Liver (tissue), 9 donors: ENCODE data around the gene CTBP1. TPM values are rescaled to one million over a fixed set of nuclear protein-coding genes. Genes with fewer than 3 reads are reported as not detected.

Experiments
- DNase-seq: peaks from one replicate; pipeline ENCODE4 v3.0.0-alpha.2; 2017; ENCODE audit warnings: low spot score
- H3K27ac ChIP-seq, 2 donors: one replicate each; pipeline ENCODE4 v1.7.0; 2013; ENCODE audit warnings: inconsistent platforms in 2 of 2, low read length in 2 of 2, control low read depth in 1 of 2, low read depth in 1 of 2, mild to moderate bottlenecking in 1 of 2
- H3K27me3 ChIP-seq, 4 donors: one replicate each; pipeline versions ENCODE4 v1.6.1 to v1.7.0; 2013; ENCODE audit warnings: low read length in 3 of 4, inconsistent platforms in 1 of 4, mild to moderate bottlenecking in 1 of 4, moderate library complexity in 1 of 4; ENCODE audit not compliant: control insufficient read depth in 4 of 4, insufficient read depth in 4 of 4
- H3K36me3 ChIP-seq, 4 donors: one replicate each; pipeline versions ENCODE4 v1.6.1 to v1.7.0; 2013; ENCODE audit warnings: low read length in 3 of 4, mild to moderate bottlenecking in 3 of 4, low read depth in 1 of 4, moderate library complexity in 1 of 4; ENCODE audit not compliant: control insufficient read depth in 4 of 4, insufficient read depth in 3 of 4
- H3K4me1 ChIP-seq, 4 donors: one replicate each; pipeline versions ENCODE4 v1.6.1 to v1.7.0; 2013; ENCODE audit warnings: low read length in 3 of 4, mild to moderate bottlenecking in 3 of 4, moderate library complexity in 1 of 4; ENCODE audit not compliant: control insufficient read depth in 4 of 4, insufficient read depth in 4 of 4
- H3K4me3 ChIP-seq, 3 donors: one replicate each; pipeline versions ENCODE4 v1.6.1 to v1.7.0; 2013; ENCODE audit warnings: low read length in 3 of 3, control low read depth in 1 of 3, low read depth in 1 of 3, mild to moderate bottlenecking in 1 of 3
- H3K9ac ChIP-seq, 2 donors: one replicate each; pipeline ENCODE4 v1.7.0; 2013; ENCODE audit warnings: low read length in 2 of 2, mild to moderate bottlenecking in 2 of 2, moderate library complexity in 2 of 2, control low read depth in 1 of 2, low read depth in 1 of 2
- H3K9me3 ChIP-seq, 4 donors: one replicate each; pipeline versions ENCODE4 v1.6.1 to v1.7.0; 2013; ENCODE audit warnings: low read length in 3 of 4; ENCODE audit not compliant: control insufficient read depth in 4 of 4
- EGR1 ChIP-seq, 2 donors: IDR thresholded peaks; 2 replicates each; pipeline ENCODE4 v1.6.1; 2016 to 2018; ENCODE audit warnings: antibody characterized with exemption in 2 of 2, low read depth in 2 of 2
- FOXA1 ChIP-seq: IDR thresholded peaks from 2 replicates; pipeline ENCODE4 v1.6.1; 2016; ENCODE audit warnings: antibody characterized with exemption
- FOXA2 ChIP-seq: IDR thresholded peaks from 2 replicates; pipeline ENCODE4 v1.6.1; 2016; ENCODE audit warnings: antibody characterized with exemption
- GABPA ChIP-seq, 2 donors: IDR thresholded peaks in 1 of 2; conservative IDR thresholded peaks in 1 of 2; 2 replicates each; pipeline ENCODE4 v1.6.1; 2016; ENCODE audit warnings: antibody characterized with exemption in 2 of 2, mild to moderate bottlenecking in 1 of 2, moderate library complexity in 1 of 2
- HNF4A ChIP-seq, 2 donors: conservative IDR thresholded peaks; 2 replicates each; pipeline ENCODE4 v1.6.1; 2016; ENCODE audit warnings: antibody characterized with exemption in 2 of 2, mild to moderate bottlenecking in 2 of 2
- HNF4G ChIP-seq: IDR thresholded peaks from 2 replicates; pipeline ENCODE4 v1.6.1; 2016; ENCODE audit warnings: antibody characterized with exemption
- JUND ChIP-seq, 2 donors: IDR thresholded peaks; 2 replicates each; pipeline ENCODE4 v1.6.1; 2016; ENCODE audit warnings: antibody characterized with exemption in 2 of 2
- NR2F2 ChIP-seq: IDR thresholded peaks from 2 replicates; pipeline ENCODE4 v1.6.1; 2016; ENCODE audit warnings: antibody characterized with exemption
- RAD21 ChIP-seq, 2 donors: IDR thresholded peaks; 2 replicates each; pipeline ENCODE4 v1.6.1; 2016; ENCODE audit warnings: antibody characterized with exemption in 2 of 2, mild to moderate bottlenecking in 2 of 2
- RXRA ChIP-seq, 2 donors: IDR thresholded peaks; 2 replicates each; pipeline ENCODE4 v1.6.1; 2017 to 2018; ENCODE audit warnings: antibody characterized with exemption in 2 of 2, mild to moderate bottlenecking in 1 of 2
- SP1 ChIP-seq: IDR thresholded peaks from 2 replicates; pipeline ENCODE4 v1.6.1; 2018; ENCODE audit warnings: antibody characterized with exemption, mild to moderate bottlenecking
- YY1 ChIP-seq: IDR thresholded peaks from 2 replicates; pipeline ENCODE4 v1.6.1; 2016; ENCODE audit warnings: antibody characterized with exemption, mild to moderate bottlenecking
- WGBS: extraction: QIAGEN DNeasy Blood & Tissue Kit; methylation state at CpG from one replicate; pipeline ENCODE4 v1.1.7; 2013; 5-methylcytosine and 5-hydroxymethylcytosine counted together
- polyA plus RNA-seq, 2 donors: library from polyadenylated mRNA; stranded (reverse) in 1 of 2; unstranded in 1 of 2; fragments of 200-250 nt in 1 of 2; fragments of >200 nt in 1 of 2; fragmentation: Nextera tagmentation in 1 of 2; extraction: Ambion mirVana in 1 of 2; gene quantifications; one replicate each; pipeline versions ENCODE4 v1.2.1 to v1.2.3, GENCODE V29; 2013 to 2015
- total RNA-seq, 2 donors: library from RNA; depleted of rRNA; stranded (reverse); fragments of >200 nt; gene quantifications; one replicate each; pipeline ENCODE4 v1.2.3, GENCODE V29; 2014
- TF ChIP-seq, protein P1 (sequence below): IDR thresholded peaks from 2 replicates; pipeline ENCODE4 v1.6.1; 2016; ENCODE audit warnings: antibody characterized with exemption
- TF ChIP-seq, protein P2 (sequence below): IDR thresholded peaks from 2 replicates; pipeline ENCODE4 v1.6.1; 2016; ENCODE audit warnings: antibody characterized with exemption
- TF ChIP-seq, protein P3 (sequence below): IDR thresholded peaks from 2 replicates; pipeline ENCODE4 v1.6.1; 2016; ENCODE audit warnings: antibody characterized with exemption, mild to moderate bottlenecking
- TF ChIP-seq, protein P4 (sequence below): fragments of 150-350 bp; IDR thresholded peaks from 2 replicates; pipeline ENCODE4 v1.5.1; 2017; ENCODE audit warnings: improper control_type of control experiment, low read depth, low read length; ENCODE audit not compliant: missing input control
- donor health status: healthy.
- donor health status: healthy.
- donor health status: healthy.
- donor health status: healthy.
- donor health status: healthy.

The CTBP1 gene
- total and polyA plus RNA-seq, 4 donors: 27.5 to 156 (median 79.5) TPM

DNA sequence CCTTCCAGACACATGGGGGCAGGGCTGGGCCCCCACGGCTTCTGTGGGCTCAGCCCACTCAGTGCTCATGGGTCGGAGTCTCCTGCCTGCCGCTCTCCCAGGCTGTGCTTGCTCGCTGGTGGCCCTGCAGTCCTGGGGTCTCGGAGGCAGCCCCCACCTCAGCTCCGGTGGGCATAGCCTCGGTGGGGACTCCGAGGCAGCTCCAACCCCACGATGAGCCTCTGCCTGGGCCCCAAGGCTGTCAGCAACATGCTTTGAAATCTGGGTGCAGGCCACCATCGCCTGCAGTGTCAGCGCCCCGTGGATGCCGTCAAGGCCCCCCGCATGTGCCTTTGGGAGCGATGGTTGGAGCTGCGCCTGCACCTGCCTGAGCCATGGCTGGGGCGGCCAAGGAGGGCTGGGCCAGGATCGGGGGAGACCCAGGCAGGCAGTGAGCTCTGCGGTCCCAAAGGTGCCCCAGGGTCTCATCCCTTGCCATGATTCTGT, 46.4 kb downstream of the CTBP1 start:
- WGBS: 95% methylated on average over 19 of the region's 19 CpGs
- Histone ChIP-seq H3K27me3 (no peaks in the 10 kb centered on the region), H3K9ac (no peak overlapping the region), H3K9me3 (no peaks in the 10 kb centered on the region), H3K36me3 (peaks cover 0 to 2% (median 0%) of the 10 kb centered on the region in 4 donors), H3K27ac (peak overlapping the region; percentile 4 to 20), H3K4me3 (no peak overlapping the region), H3K4me1 (peaks cover 2 to 33% (median 16%) of the 10 kb centered on the region in 4 donors)
- DNase-seq: no peak
- TF ChIP-seq, protein P1, sequence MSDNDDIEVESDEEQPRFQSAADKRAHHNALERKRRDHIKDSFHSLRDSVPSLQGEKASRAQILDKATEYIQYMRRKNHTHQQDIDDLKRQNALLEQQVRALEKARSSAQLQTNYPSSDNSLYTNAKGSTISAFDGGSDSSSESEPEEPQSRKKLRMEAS: no peak
- TF ChIP-seq RAD21 (IDR thresholded peaks at IDR 0.05) (no peak), YY1 (no peak), FOXA2 (no peak), EGR1 (IDR thresholded peaks at IDR 0.05; ENCODE audit: low read depth in 2 of 2) (no peak), JUND (IDR thresholded peaks at IDR 0.05) (no peak), NR2F2 (no peak), HNF4A (conservative IDR thresholded peaks at IDR 0.05) (no peak), HNF4G (no peak), RXRA (IDR thresholded peaks at IDR 0.05) (no peak), SP1 (no peak), GABPA (IDR thresholded peaks at IDR 0.05 in 1 of 2, conservative IDR thresholded peaks at IDR 0.05 in 1 of 2) (no peak), FOXA1 (no peak)
- TF ChIP-seq, protein P2, sequence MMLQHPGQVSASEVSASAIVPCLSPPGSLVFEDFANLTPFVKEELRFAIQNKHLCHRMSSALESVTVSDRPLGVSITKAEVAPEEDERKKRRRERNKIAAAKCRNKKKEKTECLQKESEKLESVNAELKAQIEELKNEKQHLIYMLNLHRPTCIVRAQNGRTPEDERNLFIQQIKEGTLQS: no peak
- TF ChIP-seq, protein P3, sequence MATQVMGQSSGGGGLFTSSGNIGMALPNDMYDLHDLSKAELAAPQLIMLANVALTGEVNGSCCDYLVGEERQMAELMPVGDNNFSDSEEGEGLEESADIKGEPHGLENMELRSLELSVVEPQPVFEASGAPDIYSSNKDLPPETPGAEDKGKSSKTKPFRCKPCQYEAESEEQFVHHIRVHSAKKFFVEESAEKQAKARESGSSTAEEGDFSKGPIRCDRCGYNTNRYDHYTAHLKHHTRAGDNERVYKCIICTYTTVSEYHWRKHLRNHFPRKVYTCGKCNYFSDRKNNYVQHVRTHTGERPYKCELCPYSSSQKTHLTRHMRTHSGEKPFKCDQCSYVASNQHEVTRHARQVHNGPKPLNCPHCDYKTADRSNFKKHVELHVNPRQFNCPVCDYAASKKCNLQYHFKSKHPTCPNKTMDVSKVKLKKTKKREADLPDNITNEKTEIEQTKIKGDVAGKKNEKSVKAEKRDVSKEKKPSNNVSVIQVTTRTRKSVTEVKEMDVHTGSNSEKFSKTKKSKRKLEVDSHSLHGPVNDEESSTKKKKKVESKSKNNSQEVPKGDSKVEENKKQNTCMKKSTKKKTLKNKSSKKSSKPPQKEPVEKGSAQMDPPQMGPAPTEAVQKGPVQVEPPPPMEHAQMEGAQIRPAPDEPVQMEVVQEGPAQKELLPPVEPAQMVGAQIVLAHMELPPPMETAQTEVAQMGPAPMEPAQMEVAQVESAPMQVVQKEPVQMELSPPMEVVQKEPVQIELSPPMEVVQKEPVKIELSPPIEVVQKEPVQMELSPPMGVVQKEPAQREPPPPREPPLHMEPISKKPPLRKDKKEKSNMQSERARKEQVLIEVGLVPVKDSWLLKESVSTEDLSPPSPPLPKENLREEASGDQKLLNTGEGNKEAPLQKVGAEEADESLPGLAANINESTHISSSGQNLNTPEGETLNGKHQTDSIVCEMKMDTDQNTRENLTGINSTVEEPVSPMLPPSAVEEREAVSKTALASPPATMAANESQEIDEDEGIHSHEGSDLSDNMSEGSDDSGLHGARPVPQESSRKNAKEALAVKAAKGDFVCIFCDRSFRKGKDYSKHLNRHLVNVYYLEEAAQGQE: no peak
- TF ChIP-seq, protein P4, sequence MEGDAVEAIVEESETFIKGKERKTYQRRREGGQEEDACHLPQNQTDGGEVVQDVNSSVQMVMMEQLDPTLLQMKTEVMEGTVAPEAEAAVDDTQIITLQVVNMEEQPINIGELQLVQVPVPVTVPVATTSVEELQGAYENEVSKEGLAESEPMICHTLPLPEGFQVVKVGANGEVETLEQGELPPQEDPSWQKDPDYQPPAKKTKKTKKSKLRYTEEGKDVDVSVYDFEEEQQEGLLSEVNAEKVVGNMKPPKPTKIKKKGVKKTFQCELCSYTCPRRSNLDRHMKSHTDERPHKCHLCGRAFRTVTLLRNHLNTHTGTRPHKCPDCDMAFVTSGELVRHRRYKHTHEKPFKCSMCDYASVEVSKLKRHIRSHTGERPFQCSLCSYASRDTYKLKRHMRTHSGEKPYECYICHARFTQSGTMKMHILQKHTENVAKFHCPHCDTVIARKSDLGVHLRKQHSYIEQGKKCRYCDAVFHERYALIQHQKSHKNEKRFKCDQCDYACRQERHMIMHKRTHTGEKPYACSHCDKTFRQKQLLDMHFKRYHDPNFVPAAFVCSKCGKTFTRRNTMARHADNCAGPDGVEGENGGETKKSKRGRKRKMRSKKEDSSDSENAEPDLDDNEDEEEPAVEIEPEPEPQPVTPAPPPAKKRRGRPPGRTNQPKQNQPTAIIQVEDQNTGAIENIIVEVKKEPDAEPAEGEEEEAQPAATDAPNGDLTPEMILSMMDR: no peak

DNA sequence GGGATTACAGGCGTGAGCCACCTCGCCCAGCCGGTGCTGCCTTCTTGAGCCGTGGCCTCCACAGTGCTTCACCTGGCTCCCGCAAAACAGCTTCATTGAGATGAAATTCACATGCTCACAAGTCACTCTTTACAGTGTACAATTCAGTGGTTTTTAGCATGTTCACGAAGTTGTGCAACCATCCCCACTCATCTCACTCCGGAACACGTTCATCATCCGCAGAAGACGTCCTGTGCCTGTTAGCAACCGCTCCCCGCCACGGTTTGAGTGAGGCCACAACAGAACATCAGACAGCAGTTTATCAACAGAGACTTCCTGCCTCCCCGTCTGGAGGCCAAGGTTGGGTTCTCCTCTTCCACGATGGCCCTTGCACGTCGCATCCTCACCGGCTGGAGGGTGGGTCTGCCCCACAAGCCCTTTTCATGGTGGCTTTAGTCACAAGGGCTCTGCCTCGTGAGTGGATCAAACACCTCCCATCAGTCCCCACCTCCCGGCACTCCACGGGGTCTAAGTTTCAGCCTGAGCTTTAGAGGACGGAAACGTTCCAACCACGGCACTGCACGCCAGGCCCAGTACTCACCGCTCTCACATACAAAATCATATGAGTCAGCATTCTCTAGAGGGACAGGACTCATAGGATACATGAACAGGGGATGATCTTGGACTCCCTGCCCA, 46.9 kb downstream of the CTBP1 start:
- no peaks in the 10 kb centered on the region for H3K27me3 ChIP-seq
- H3K4me1 ChIP-seq: peaks cover 2 to 32% (median 16%) of the 10 kb centered on the region in 4 donors
- H3K9ac ChIP-seq: no peak overlapping the region
- H3K4me3 ChIP-seq: no peak overlapping the region
- WGBS: 73% methylated on average over 26 of the region's 26 CpGs
- TF ChIP-seq NR2F2 (peak; percentile 61), RAD21 (IDR thresholded peaks at IDR 0.05) (no peak), SP1 (peak; percentile 57)
- peaks cover 0 to 2% (median under 1%) of the 10 kb centered on the region in 4 donors for H3K36me3 ChIP-seq
- no peaks in the 10 kb centered on the region for H3K9me3 ChIP-seq
- peak overlapping the region; percentile 20 to 42 for H3K27ac ChIP-seq
- DNase-seq: peak; percentile 32
